Stimulated activated naive CD4-positive, alpha-beta T cell treated with Interleukin-2 at 50 U/mL for 16 hours (primary cell): ENCODE results near the gene C16orf82.

ENCODE experiments used
- DNase-seq: peaks from one replicate; lab custom pipeline; 2025; lab: John Stamatoyannopoulos, UW

The C16orf82 gene

GRCh38 chr16:27088216-27088615 lies 21.5 kb downstream of the C16orf82 start:
- no peak for DNase-seq

- no peak for DNase-seq
Measured at GRCh38 chr16:27096375-27096774, 29.6 kb downstream of the C16orf82 start.

GRCh38 chr16:27097800-27098230 lies 31.1 kb downstream of the C16orf82 start:
- DNase-seq: no peak

GRCh38 chr16:27098366-27099049 lies 31.8 kb downstream of the C16orf82 start:
- no peak for DNase-seq

GRCh38 chr16:27102701-27103575 lies 36.2 kb downstream of the C16orf82 start:
- DNase-seq: no peak

- no peak for DNase-seq
Measured at GRCh38 chr16:27103954-27104353, 37.2 kb downstream of the C16orf82 start.

GRCh38 chr16:27106305-27106704 lies 39.6 kb downstream of the C16orf82 start:
- DNase-seq: no peak

- no peak for DNase-seq
Measured at GRCh38 chr16:27107185-27107592, 40.5 kb downstream of the C16orf82 start.

GRCh38 chr16:27108051-27108770 lies 41.5 kb downstream of the C16orf82 start:
- no peak for DNase-seq

- no peak for DNase-seq
Measured at GRCh38 chr16:27108826-27109665, 42.3 kb downstream of the C16orf82 start.

- peak; percentile 50 for DNase-seq
Measured at GRCh38 chr16:27109666-27110523, 43.2 kb downstream of the C16orf82 start.

GRCh38 chr16:27110524-27110896 lies 43.8 kb downstream of the C16orf82 start:
- no peak for DNase-seq

- no peak for DNase-seq
Measured at GRCh38 chr16:27111486-27111885, 44.8 kb downstream of the C16orf82 start.

GRCh38 chr16:27112093-27112811 lies 45.5 kb downstream of the C16orf82 start:
- no peak for DNase-seq

GRCh38 chr16:27113341-27113841 lies 46.7 kb downstream of the C16orf82 start:
- no peak for DNase-seq

GRCh38 chr16:27114006-27114405 lies 47.3 kb downstream of the C16orf82 start:
- no peak for DNase-seq

GRCh38 chr16:27118526-27118925 lies 51.8 kb downstream of the C16orf82 start:
- no peak for DNase-seq
